GM18508 (cell line): ENCODE results near the gene FGFRL1.
"Not testable (repeated sequence)": the region's sequence is repeated elsewhere in the genome, so short reads cannot be mapped to it uniquely, and the experiment has no call there.

Experiments used
- ATAC-seq: cut with Tn5 transposase; IDR thresholded peaks from one replicate; pipeline ENCODE4 v1.9.1; 2021; ENCODE audit warnings: moderate number of reproducible peaks; ENCODE audit not compliant: insufficient read depth, unreplicated experiment

The FGFRL1 gene

DNA sequence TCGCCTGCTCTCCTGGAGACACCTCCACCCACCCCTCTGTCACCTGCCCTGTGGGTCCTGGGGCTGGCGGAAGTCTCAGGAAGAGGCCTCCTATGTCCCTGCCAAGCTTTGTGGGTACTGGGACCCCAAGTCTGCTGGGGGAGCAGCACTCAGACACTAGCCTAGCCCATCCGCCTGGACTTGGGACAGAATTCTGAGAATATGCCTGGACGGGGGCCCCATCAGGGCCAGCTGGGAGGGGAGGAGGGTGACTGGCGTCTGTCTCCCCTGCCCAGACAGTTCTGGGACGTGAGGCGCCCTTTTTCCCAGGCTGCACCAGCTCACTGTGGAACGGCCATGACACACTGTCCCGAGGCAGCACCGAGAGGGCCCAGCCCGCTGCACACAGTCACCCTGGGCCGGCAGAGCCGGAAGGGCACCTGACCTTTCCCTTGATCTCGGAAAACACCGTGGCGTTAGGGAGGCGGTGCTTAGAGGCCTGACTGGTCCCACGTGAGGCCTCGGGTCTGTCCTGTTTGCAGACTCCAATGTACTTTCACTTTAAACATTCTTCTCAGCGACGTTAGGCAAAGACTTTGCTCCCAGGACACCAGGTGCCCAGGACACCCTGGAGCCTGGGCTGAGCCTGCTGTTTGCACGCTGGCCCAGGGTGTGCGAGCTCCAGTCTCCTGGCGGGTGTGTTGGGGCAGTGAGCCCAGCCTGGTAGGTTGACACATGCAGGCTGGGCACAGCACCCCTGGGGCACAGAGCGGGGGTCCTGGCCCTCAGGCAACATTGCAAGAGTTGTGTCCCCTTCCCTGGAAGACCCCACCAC is 18.9 kb upstream of the FGFRL1 start:
- no peak for ATAC-seq

DNA sequence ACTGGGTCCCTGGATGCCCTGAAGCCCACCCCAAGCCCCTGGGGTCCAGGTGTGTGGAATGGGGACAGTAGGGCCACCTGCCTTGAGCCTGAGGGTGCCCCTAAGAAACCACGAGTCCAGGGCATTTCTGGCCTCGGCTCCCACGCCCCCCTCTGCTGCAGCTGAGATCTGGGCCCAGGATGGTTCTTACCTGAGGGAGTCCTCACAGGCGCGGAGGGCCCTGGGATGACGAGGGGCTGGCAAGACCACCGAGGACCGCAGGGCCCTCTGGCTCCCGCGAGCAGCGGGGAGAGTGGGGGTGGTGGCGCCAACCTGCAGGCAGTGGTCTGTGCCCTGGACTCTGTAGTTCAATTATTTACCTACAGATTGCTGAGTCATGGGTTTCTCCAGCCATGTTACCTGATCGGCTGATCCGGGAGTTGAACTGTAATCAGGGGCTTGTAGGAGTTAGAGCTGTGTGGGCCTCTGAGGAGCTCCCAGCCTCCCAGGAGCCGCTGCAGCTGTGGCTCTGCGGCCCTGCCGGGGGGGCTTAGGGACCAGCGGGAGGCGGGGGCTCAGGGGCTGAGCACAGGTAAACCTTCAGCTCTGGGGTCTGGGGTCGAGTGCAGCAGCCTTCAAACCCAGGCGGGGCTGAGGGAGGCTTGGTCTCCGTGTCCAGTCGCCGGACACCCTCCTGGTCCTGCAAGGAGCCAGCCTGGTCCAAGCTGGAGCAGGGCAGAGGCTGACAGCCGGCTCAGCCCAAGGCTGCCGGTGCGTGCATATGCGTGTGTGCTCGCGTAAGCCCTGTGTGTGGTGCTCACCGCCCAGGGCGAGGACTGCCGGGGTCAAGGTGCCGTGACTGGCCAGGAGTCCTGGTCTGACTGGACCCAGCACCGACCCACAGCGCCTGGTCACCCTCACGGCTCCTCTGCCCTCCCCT is 18.1 kb upstream of the FGFRL1 start, which contains the start of gene SLC26A1:
TSS of gene SLC26A1 (minus strand) at position 294 of the 919 bp plus-strand sequence. CDS start 1,701 bp downstream, outside the sequence.
- ATAC-seq: no peak

- no peak for ATAC-seq
These were observed 16.0 kb upstream of the FGFRL1 start for GRCh38 chr4:995311-996026.

- ATAC-seq: no peak
These were observed 15.1 kb upstream of the FGFRL1 start for GRCh38 chr4:996030-996996.

DNA sequence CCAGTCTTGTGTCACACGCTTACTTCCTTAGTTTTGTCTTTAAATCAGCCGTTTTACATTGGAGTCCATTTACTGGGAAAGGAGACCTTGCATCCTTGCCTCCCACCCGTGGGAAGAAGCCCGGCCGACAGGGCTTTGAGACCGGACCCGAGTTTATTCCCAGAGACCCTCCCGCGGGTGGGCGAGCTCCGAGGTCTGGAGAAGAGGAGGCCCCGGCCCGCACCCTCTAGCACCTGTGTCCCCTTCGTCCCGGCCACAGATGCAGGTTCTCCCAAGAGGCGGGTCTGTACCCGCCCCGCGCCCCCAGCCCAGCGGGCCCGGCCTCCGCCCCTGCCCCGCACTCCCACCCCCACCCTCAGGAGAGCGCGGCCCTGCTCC is 14.4 kb upstream of the FGFRL1 start:
- ATAC-seq: no peak

GRCh38 chr4:997375-998071 is 13.9 kb upstream of the FGFRL1 start:
- no peak for ATAC-seq

DNA sequence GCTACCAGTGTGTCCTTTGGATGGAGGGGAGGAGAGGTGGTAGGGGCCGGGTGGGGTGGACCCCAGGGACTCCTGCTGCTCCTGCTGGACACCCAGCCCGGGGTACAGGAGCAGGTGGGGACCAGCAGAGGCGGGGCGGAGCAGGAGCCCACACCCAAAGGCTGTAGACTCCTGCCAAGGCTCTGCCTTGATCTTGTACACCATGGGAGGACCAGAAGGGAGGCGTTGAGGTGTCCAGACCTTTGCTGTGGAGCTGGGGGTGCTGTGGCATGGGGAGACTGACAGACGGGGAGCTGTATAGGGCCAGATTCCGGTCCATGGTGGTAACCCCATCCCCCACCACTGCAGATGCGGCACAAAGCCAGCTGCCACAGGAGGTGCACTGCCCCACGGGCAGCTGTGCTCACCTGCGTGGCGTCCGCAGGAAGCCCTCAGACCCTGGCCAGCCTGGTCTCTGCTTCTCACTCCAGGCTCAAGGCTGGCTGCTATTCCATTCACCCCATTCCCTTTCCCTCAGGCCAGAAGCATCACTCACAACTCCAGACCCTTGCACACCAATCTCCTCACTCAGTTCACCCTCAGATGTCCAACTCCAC is 13.2 kb upstream of the FGFRL1 start:
- no peak for ATAC-seq

DNA sequence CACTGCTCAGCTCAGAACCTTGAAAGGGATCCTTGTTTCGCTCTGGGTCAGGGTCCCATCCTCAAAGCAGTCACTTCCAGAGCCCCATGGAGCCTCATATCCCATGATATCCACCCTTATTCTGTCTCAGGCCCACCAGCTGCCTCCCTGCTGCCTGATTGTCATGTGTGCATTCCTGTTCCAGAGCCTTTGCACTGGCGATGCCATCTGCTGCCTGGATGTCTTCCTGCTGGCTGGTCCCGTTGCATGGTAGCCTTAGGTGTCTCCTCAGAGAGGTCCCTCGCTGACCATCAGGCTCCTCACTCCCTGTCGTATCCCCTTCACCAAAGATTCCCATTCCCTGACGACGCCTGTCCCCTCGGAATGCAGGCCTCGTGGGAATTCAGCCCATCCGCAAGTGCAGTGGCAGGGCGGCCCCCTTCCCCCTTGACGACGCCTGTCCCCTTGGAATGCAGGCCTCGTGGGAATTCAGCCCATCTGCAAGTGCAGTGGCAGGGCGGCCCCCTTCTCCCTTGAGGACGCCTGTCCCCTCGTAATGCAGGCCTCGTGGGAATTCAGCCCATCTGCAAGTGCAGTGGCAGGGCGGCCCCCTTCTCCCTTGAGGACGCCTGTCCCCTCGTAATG is 12.1 kb upstream of the FGFRL1 start:
- not testable (repeated sequence) for ATAC-seq

DNA sequence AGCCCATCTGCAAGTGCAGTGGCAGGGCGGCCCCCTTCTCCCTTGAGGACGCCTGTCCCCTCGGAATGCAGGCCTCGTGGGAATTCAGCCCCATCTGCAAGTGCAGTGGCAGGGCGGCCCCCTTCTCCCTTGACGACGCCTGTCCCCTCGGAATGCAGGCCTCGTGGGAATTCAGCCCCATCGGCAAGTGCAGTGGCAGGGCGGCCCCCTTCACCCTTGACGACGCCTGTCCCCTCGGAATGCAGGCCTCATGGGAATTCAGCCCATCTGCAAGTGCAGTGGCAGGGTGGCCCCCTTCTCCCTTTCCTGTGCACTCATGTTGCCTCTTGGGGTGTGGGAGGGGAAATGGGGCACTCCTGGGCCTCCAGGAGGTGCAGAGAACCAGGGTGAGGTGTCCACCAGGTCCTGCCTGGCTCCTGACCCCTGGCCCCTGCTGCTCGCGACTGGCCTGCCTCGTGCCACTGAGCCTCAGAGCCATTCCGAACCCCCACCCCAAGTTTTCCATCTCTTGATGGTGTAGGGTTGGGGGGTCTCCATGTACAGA is 11.5 kb upstream of the FGFRL1 start:
- no peak for ATAC-seq

DNA sequence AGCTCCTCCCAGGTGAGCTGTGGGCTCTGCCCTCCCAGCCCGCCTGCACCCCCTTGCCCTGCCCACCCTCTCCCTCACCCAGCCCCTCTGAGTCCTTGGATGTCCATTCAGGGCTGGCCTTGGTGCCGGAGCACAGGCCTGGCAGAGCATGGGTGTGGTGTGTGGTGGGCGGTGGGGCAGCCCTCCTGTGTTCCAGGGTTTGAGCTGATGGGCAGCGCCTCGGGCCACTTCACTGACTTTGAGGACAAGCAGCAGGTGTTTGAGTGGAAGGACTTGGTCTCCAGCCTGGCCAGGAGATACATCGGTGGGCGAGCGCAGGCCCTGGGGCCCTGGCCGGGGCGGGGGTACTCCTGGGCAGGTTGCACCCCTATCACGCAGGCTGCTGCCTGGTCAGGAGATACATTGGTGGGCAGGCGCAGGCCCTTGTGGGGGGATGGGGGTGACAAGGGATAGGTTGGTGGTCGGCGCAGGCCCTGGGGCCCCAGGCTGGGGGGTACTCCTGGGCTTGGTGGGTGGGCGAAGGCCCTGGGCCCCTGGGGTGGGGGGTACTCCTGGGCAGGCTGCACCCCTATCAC is 10.7 kb upstream of the FGFRL1 start:
- ATAC-seq: no peak

DNA sequence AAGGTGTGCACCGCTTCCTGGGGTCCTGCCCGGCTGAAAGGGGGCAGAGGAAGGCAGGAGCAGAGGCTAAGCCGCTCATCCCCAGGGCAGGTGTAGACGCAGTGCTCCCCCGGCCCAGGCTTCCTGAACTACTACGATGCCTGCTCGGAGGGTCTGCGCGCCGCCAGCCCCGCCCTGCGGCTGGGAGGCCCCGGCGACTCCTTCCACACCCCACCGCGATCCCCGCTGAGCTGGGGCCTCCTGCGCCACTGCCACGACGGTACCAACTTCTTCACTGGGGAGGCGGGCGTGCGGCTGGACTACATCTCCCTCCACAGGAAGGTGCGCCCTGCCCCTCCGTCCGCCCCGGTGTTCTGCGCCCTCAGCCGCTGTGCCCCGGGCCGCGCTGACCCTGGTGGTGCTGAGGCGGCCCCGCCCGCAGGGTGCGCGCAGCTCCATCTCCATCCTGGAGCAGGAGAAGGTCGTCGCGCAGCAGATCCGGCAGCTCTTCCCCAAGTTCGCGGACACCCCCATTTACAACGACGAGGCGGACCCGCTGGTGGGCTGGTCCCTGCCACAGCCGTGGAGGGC is 9.8 kb upstream of the FGFRL1 start:
- ATAC-seq: no peak

DNA sequence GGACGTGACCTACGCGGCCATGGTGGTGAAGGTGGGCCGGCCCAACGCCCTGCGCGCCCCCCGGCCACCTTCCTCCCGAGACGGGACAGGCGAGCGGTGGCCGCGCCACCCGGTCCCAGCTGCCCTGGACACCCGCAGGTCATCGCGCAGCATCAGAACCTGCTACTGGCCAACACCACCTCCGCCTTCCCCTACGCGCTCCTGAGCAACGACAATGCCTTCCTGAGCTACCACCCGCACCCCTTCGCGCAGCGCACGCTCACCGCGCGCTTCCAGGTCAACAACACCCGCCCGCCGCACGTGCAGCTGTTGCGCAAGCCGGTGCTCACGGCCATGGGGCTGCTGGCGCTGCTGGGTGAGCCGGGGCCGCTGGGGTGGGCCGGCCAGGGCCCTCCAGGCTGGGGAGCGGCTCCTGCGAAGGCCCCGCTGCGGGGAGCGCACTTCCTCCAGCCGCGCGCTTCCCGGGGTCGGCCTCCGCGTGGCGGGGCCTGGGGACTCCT is 9.2 kb upstream of the FGFRL1 start:
- no peak for ATAC-seq

- ATAC-seq: no peak
These were observed 8.7 kb upstream of the FGFRL1 start for GRCh38 chr4:1002631-1003251.

DNA sequence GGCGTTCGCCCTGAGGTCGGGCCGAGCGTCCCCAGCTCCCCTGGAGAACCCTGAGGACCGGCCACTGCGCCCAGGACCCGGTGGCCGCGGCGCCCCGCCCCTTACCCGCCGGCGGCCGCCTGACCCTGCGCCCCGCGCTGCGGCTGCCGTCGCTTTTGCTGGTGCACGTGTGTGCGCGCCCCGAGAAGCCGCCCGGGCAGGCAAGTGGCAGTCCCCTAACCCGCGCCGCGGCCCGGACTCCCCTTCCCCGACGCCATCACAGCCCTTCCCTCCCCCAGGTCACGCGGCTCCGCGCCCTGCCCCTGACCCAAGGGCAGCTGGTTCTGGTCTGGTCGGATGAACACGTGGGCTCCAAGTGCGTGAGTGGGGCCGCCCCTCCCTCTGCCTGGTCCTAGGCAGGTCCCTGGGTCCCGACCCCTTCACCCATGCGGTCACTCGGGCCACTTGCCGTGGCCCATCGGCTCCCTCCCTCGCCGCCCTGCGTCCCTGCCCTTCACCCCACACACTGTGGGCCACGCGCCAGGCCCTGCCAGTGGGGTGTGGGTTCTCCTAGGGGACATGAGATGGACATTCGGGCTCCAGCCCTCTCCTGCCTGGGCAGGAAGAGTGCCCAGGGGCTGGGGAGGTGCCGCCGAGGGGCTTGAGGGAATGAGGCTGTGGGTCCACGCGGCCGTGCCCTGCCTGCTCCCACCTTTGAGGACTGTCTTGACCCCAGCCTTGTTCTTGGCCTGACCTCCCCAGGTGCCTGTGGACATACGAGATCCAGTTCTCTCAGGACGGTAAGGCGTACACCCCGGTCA is 8.0 kb upstream of the FGFRL1 start:
- no peak for ATAC-seq

DNA sequence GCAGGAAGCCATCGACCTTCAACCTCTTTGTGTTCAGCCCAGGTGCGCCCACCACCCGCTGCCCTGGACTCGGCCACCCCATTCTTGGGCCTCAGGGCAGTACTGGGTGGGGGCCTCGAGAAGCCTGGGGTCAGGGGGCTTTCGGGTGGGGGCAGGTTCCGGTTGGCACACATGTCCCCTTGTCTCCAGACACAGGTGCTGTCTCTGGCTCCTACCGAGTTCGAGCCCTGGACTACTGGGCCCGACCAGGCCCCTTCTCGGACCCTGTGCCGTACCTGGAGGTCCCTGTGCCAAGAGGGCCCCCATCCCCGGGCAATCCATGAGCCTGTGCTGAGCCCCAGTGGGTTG is 7.4 kb upstream of the FGFRL1 start:
- ATAC-seq: no peak
